GM19238 (cell line): ENCODE results near the gene PRKAR2B.
"Not testable (repeated sequence)": the region's sequence is repeated elsewhere in the genome, so short reads cannot be mapped to it uniquely, and the experiment has no call there.

Source experiments
- DNase-seq: peaks from one replicate; pipeline ENCODE4 v3.0.0; 2011; ENCODE audit warnings: low spot score; ENCODE audit not compliant: insufficient read length

The PRKAR2B gene

DNA sequence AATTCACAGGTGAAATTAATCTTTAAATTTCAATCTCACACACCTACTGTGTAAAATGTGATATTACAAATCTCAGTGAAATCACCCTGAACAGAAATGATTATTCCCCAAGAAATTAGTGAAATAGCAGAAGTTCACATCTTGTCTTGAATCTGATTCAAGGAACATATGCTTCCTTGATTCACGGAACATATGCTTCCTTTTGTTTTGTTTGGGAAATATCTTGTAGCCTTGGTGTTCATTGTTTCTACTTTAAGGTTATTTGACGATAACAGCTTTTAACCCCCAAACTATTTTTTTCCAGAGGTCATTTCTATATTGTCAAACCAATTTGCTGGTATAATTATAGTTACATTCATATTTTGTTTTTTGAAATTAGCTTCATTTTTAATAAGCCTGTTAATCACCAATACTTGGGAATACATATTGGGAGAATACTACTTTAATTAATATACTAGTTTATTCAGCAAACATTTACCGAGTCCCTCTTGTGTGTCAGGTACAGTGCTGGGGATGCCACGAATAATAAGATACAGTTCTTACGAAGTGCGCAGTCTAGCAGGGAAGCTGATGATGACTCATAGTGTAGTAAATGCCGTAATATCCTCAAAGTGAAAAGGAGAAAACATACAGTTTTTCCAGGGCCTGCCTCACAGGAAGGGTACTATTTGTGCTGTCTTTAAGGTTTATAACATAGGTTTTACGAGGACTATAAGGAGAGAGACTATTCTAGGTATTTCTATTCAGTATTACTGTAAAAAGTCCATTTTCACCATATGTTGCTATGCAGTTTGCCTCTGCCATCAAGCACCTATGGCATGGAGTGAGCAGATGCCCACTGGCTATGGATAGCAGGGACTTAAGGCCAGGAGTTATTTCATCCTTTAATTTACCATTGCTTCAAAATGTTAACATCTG is 32.5 kb downstream of the PRKAR2B start:
- no peak for DNase-seq

DNA sequence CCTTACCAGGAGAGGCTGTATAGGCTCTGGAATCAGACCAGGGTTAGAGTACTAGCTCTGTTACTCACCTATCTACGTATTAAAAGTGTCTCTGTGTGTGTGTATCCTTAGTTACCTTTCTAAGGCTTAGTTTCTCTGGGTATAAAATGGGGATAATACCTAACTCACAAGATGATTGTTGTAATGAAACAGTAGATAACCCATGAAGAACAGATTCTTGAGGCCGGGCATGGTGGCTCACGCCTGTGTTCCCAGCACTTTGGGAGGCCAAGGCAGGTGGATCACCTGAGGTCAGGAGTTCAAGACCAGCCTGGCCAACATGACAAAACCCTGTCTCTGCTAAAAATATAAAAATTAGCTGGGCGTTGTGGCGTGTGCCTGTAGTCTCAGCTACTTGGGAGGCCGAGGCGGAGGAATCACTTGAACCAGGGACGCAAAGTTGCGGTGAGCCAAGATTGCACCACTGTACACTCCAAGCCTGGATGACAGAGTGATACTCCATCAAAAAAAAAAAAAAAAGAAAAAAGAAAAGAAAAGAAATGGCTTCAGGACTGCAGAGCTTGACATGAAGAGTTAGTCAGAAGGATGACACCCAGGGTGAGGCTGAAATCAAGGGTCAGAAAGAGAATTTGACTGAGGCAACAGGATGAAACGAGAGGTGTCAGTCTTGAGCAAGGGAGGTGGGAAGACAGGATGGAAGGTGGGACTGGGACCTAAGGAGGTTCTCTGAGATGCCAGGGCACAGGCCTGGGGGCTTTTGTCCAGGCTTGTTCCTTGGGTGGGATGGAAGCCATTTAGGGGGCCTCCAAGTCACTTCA is 33.4 kb downstream of the PRKAR2B start:
- no peak for DNase-seq

DNA sequence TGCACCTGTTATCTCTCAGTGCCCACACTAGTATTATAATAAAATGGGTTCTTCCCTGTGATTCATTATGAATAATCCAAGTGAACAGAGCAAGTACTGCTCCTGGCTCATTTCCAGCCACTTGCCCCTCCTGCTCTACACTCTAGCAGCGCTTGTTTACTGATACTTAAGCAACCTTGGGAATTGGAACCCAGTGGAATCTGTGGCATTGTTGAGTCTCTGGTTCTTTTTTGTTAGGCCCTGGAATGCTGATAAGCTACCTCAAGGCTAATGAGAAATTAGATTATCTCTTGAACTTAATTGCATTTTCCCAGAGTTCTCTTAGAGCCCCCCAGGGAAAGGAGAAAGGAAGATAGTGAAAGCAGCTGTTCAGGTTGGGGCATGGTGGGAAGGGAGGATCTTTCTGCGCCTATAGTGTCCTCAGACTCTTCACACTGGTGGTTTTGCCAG is 34.0 kb downstream of the PRKAR2B start:
- DNase-seq = no peak

DNA sequence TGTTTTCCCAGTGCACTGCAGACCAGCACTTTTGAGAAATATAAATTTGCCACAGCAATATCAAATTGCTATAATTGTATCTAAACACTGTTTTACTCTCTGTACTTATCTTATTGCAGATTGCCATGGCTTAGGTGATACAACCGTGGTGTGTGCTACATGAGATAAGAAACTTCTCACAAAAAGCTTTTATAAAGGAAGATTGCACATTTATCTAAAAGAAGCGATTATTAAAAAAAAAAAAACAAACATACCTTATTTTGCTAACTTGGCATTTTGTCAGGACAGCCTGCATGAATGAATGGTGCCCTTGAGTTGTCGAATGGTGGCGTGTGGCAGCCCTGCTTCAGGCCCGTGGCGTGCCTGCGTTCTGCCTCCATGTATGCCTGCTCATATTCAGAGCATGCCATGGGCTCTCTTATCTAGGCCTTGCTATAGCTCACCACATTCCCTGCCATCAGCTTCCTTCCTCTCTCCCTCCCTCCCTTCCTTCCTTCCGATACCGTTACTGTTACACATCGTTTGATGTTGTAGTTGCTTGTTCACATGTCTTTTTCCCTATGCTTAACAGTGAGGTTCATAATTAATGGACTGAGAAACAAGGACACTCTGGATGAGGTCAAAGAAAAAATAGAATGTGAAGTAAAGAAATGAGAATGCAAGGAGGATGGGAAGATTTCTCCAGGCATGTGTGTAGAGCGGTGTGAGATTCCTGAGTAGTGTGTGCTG is 34.9 kb downstream of the PRKAR2B start:
- DNase-seq = no peak

DNA sequence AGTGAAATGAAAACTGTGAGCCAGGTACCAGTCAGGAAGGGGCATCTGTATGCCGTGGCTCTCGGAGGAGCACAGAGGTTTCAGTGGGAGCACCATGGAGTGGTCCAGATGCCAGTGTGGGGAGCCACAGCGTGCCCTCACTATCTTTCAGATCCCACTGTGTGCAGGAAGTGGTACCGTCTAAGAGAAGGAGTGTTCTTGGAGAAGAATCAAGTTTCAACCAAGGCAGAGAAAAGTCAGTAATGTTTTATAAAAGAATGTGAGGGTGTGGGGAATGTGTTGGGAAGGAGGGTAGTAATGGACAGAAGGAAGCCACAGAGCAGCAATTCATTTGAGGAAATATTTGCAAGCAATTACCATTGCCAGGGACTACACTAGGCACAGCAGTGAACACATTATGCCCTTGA is 35.6 kb downstream of the PRKAR2B start:
- no peak for DNase-seq

DNA sequence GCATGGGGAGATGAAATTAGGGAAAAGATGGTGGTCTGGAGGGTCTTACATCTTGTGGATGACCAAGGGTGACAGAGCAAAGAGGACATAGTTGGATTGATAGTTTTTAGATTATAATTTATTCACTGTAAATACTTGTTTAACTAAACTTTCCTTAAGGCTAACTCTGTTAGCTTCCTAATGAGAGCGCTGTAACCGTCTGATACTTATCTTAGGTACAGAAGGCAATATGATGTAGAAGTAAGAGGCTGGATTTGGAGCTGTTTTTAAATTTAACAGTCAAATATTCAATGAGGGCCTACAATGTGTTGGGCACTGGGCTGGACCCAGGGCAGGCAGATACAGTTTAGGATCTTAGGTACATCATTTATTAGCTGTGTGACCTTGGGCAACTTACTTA is 36.0 kb downstream of the PRKAR2B start:
- no peak for DNase-seq

DNA sequence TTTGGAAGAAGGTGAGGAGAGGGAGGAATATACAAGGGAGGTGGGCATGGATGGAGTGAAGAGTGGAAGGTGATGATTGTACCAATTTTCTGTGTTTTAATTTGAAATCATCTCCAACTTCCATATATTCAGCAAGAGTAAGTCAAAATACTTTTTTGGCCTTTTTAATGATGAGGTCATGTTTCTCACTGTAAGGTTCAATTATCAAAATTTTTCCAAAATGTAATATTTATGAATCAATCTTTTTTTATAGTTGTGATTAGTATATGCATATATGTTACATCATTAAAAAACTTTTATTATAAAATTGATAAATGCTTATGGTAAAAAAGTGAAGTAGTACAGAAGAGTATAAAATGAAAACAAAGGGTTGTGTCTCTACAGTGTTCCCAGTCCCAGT is 40.7 kb downstream of the PRKAR2B start:
- no peak for DNase-seq

DNA sequence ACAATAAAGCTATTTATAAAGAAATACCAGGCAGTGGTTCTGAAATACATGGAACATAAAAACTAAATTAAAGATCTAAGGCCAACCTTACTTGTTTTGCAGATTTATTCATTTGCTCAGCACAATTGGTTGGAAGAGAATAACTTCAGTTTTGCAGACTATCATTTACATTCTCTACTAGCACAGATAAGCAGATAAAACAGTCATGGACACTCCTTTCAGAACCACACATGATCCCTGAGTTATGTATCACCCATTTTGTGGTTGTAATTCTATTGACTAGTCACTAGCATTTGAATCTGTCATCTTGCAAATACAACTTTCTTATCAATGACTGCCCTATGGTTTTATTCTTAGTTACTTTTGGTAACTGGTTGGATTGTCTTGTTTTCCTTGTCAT is 45.1 kb downstream of the PRKAR2B start:
- no peak for DNase-seq

DNA sequence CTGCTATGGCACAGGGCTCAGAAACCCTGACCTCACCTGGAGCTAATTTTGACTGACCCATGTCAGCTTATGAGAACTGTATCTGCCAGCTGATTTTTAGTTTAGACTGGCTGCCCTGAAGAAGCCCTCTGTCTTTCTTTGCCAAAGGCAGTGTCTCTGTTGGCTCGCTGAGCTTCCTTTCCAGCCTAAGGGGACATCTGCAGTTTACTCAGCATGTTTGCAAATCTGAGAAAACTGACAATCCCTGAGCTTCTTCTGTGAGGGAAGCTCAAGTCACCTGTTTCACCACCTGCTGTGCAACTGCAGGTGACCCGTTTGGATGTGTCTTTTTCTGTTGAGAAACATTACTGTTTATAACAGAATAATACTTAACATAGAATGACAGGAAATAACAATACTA is 46.0 kb downstream of the PRKAR2B start:
- no peak for DNase-seq

DNA sequence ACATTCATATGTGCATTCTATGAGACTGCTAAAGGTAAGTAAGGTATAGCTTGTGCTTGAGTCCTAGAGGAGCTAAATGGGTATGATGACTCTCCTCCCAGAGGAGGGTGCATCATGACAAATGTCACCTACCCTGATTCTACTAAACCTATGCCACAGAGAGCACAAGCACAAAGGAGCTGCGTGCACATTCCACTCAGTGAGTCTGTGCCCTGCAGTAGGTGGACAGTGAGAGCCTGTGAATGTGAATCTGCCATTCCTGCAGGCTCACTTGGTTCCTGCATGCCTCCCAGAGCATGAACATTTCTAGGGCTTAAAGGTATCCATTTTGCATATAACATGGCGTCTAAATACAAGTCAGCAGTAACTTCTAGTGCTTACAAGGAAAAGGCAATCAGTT is 46.8 kb downstream of the PRKAR2B start:
- no peak for DNase-seq

DNA sequence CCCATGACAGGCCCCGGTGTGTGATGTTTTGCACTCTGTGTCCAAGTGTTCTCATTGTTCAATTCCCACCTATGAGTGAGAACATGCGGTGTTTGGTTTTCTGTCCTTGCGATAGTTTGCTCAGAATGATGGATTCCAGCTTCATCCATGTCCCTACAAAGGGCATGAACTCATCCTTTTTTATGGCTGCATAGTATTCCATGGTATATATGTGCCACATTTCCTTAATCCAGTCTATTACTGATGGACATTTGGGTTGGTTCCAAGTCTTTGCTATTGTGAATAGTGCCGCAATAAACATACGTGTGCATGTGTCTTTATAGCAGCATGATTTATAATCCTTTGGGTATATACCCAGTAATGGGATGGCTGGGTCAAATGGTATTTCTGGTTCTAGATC is 49.2 kb downstream of the PRKAR2B start:
- DNase-seq = not testable (repeated sequence)

DNA sequence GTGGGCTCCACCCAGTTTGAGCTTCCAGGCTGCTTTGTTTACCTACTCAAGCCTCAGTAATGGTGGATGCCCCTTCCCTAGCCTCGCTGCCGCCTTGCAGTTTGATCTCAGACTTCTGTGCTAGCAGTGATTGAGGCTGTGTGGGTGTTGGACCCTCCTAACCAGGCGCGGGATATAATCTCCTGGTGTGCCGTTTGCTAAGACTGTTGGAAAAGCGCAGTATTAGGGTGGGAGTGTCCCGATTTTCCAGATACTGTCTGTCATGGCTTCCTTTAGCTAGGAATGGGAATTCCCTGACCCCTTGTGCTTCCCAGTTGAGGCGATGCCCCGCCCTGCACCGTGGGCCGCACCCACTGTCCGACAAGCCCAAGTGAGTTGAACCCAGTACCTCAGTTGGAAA is 54.6 kb downstream of the PRKAR2B start:
- DNase-seq = not testable (repeated sequence)

DNA sequence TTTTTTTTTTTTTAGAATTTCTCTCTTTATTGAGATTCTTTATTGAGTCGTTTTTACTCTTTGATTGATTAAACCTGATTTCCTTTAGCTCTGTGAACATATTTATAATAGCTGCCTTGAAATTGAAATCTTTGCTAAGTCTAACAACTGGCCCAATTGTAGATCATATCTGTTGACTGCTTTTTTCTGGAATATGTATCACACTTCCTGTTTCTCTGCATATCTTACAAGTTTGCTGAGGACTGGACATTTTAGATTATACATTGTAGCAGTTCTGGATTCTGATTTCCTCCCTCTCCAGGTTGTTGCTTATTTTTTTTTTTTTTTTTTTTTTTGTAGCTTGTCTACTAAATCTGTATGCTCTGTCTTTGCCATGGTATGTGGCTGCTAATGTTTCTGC is 56.3 kb downstream of the PRKAR2B start:
- DNase-seq = no peak

DNA sequence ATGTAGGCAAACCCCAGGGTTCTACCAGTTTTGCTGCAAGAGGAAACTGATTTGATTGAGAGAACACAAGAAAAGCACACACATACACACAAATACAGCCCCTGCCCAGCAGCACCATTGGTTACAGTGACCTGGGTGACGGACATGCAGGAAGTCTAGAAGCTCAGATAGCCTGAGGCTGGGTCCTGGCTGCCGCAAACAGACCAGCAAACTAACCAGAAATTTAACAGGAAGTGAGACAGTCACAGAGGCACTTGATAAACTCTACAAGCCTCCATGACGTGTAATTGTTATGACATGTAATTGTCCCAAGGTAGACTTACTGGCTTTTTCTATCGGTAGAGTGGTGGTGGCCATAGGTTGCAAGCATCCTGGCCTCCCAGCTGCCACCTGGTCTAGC is 58.9 kb downstream of the PRKAR2B start:
- no peak for DNase-seq

DNA sequence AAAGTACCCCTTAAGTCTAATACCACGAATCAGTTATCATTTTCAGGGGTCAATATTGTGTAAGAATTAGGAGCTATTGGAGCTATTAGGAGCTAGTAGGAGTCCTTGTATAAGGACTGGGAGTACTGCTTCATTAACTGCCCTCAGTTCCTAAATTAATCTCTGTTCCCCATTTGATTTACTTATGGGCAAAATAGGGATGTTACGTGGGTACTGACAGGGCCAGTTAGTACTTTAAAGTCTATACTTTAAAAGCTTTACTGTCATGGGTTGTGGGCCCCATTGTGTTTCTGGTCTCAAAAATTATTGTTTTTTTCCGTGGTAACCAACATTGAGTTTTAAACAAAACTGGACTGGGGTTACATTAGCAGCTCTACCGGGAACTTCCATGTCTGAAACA is 60.3 kb downstream of the PRKAR2B start:
- no peak for DNase-seq

DNA sequence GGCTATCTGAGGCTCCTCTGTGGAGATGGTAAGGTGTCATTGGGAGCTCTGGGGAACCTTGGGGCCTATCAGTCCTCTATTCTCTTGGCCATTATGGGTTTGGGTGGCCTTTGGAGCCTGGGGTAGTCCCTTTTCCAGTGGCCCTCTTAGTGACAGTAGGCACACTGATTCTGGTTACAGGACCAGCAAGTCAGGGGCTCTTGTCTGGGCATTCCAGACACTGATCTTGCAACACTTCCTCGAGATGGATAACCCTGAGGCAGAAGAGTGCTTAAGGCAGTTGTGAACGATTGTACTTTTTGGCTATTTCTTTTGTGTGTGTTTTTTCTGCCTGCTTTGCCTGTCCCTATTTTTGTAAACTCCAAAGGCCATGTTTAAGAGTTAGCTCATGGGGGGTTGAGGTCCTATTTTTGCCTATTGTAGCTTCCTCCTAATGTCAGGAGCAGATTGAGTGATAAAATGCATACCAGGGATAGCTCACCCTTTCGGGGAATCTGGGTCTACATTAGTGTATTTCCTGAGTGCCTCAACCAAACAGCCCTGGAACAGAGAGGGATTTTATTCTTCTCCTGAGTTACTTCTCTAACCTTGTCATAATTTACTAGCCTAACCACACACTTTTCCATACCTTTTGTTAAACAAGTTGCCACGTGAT is 61.2 kb downstream of the PRKAR2B start:
- DNase-seq = no peak

DNA sequence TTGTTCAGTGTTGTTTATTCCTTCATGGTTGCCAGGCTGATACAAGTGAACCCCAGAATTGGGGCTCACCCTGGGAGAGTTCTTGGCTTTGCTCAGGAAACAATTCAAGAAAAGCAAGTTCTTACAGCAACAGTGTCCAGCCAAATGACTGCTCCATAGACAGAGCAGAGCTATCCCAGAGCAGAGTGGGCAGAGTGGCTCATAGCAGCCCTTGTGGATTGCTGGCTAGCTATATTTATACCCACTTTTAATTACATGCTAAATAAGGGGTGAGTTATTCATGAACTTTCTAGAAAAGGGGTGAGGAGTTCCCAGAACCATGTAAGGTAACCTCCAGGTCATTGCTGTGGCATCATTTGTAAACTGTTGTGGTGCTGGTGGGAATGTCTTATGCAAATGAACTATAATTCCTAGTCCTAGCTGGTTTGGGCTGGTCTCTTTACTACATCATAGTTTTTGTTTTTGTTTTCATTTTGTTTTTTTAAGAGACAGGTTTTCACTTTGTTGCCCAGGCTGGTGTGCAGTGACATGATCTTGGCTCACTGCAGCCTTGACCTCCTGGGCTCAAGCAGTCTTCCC is 64.4 kb downstream of the PRKAR2B start:
- no peak for DNase-seq

DNA sequence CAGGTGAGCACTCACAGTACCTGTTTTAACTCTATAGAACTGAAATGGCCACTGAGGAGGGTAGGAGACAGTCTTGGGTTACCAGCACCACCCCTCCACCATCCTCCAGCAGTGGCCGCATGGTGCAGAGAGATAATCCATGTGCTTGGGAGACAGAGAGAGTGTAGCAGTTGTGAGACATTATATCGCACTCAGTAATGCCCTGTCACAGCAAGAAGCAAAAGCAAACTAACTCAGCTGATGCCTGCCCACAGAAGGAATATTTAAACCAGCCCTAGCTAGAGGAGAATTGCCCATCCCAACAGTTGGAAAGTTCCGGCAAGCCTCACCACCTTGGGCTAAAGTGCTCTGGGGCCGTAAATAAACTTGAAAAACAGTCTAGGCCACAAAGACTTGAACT is 65.5 kb downstream of the PRKAR2B start:
- no peak for DNase-seq

DNA sequence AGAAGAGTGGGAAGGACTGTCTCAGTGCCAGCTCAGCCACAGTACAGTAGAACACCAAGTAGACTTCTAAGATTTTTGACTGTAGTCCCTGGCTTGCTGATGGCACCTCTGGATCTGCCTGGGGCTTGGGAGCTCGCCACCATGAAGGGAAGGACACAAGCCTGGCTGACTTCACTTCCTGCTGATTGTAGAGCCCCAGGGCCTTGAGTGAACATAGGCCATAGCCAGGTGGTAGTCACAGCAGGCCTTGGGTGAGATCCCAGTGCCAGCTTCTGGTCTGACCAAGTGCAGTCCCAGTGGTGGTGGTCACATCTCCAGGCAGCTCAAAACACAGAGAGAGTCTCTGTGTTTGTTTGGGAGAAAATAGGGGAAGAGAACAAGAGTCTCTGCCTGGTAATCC is 66.7 kb downstream of the PRKAR2B start:
- no peak for DNase-seq

DNA sequence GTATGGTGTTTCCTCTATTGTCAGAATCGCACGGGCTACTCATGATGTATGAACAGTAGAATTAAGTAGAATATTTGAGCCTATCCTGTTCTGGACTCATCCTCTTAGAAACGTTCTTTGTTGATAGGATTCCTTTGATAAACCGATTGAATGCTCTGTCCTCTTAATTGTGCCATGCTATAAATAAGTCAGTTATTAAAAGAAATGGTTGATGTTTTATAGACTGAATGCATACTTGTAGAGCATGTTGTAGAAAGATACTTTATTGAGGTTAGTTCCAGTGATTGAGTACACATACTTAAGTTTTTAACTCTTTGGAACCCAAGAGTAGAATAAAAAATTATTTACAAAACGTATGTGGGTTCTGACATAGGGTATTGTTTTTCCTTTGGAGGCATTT is 69.4 kb downstream of the PRKAR2B start:
- DNase-seq = no peak

DNA sequence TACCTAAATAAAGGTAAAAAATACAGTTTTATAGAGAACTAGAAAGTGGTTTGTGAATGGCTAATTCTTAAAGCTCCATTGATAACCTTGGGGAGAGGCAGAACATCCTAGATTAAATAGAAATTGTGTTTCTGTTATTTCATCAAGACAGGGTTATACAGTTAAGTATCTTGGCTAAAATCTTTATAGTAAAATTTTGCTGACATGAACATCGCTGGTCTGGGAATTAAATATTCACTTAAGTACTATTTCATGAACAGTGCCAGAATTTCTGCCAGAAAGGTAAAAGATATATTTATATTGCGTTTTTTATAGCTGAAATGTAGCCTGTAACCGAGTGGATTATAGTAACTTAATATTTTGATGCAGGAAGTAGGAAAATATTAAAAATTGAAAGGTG is 70.6 kb downstream of the PRKAR2B start:
- DNase-seq = no peak
